Measurements from ENCODE around the gene RSRC1. TPM values are rescaled to one million over a fixed set of nuclear protein-coding genes. Genes with fewer than 3 reads are reported as not detected.

RSRC1 gene
- total and polyA plus RNA-seq, 2 of the 8 experiments (the other 6 are each of a cell fraction or from before 2014, with no cell fraction given), result 2.0 to 27.9 TPM

DNA sequence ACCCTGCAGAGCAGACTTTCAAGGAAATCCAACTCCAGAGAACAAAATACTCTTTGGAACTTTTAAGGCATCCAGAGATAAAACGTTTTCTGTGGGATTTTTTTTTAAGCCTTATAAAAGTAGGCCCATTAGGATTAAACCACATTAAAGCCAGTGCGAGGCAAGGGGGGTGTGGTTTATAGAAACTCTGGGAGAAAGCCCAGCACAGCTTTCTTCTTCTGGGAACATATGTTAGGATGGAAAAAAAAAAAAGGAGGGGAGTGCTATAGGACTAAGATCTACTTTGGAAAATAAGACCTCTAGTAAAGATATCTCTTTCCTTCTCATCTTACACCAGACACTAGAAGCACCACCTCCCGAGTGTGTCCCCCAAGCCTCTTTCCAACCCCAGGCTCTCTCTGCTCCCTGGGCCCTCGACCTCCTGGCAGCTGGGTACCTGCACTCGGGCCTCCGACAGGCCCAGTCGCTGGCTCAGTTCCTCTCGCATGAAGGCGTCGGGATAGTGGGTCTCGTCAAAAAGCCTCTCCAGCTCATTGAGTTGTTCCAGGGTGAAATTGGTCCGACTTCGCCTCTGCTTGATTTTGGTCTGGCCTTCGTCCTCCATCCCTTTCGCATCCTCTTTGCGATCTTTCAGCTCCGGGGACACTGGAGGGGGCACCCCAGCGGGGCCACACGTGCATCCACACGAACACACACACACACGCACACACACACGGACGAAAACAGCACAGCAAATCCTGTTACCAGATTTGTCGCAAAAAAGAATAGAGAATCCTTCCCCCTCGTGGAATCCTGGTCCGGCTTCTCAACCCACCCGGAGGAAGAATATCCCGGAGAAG is 7.4 kb upstream of the RSRC1 start (continued):
- TF ChIP-seq, protein P1, sequence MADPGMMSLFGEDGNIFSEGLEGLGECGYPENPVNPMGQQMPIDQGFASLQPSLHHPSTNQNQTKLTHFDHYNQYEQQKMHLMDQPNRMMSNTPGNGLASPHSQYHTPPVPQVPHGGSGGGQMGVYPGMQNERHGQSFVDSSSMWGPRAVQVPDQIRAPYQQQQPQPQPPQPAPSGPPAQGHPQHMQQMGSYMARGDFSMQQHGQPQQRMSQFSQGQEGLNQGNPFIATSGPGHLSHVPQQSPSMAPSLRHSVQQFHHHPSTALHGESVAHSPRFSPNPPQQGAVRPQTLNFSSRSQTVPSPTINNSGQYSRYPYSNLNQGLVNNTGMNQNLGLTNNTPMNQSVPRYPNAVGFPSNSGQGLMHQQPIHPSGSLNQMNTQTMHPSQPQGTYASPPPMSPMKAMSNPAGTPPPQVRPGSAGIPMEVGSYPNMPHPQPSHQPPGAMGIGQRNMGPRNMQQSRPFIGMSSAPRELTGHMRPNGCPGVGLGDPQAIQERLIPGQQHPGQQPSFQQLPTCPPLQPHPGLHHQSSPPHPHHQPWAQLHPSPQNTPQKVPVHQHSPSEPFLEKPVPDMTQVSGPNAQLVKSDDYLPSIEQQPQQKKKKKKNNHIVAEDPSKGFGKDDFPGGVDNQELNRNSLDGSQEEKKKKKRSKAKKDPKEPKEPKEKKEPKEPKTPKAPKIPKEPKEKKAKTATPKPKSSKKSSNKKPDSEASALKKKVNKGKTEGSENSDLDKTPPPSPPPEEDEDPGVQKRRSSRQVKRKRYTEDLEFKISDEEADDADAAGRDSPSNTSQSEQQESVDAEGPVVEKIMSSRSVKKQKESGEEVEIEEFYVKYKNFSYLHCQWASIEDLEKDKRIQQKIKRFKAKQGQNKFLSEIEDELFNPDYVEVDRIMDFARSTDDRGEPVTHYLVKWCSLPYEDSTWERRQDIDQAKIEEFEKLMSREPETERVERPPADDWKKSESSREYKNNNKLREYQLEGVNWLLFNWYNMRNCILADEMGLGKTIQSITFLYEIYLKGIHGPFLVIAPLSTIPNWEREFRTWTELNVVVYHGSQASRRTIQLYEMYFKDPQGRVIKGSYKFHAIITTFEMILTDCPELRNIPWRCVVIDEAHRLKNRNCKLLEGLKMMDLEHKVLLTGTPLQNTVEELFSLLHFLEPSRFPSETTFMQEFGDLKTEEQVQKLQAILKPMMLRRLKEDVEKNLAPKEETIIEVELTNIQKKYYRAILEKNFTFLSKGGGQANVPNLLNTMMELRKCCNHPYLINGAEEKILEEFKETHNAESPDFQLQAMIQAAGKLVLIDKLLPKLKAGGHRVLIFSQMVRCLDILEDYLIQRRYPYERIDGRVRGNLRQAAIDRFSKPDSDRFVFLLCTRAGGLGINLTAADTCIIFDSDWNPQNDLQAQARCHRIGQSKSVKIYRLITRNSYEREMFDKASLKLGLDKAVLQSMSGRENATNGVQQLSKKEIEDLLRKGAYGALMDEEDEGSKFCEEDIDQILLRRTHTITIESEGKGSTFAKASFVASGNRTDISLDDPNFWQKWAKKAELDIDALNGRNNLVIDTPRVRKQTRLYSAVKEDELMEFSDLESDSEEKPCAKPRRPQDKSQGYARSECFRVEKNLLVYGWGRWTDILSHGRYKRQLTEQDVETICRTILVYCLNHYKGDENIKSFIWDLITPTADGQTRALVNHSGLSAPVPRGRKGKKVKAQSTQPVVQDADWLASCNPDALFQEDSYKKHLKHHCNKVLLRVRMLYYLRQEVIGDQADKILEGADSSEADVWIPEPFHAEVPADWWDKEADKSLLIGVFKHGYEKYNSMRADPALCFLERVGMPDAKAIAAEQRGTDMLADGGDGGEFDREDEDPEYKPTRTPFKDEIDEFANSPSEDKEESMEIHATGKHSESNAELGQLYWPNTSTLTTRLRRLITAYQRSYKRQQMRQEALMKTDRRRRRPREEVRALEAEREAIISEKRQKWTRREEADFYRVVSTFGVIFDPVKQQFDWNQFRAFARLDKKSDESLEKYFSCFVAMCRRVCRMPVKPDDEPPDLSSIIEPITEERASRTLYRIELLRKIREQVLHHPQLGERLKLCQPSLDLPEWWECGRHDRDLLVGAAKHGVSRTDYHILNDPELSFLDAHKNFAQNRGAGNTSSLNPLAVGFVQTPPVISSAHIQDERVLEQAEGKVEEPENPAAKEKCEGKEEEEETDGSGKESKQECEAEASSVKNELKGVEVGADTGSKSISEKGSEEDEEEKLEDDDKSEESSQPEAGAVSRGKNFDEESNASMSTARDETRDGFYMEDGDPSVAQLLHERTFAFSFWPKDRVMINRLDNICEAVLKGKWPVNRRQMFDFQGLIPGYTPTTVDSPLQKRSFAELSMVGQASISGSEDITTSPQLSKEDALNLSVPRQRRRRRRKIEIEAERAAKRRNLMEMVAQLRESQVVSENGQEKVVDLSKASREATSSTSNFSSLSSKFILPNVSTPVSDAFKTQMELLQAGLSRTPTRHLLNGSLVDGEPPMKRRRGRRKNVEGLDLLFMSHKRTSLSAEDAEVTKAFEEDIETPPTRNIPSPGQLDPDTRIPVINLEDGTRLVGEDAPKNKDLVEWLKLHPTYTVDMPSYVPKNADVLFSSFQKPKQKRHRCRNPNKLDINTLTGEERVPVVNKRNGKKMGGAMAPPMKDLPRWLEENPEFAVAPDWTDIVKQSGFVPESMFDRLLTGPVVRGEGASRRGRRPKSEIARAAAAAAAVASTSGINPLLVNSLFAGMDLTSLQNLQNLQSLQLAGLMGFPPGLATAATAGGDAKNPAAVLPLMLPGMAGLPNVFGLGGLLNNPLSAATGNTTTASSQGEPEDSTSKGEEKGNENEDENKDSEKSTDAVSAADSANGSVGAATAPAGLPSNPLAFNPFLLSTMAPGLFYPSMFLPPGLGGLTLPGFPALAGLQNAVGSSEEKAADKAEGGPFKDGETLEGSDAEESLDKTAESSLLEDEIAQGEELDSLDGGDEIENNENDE (IDR thresholded peaks at IDR 0.05; ENCODE audit: insufficient replicate concordance, low read length), result no peak
- peak; percentile 92 for TF ChIP-seq SUZ12 (IDR thresholded peaks at IDR 0.05; ENCODE audit: low read length)
- peak; percentile 87 for TF ChIP-seq RNF2 (IDR thresholded peaks at IDR 0.05; ENCODE audit: borderline replicate concordance, low read depth, low read length, missing control alignments, poor library complexity, severe bottlenecking)
- TF ChIP-seq CTBP2 (IDR thresholded peaks at IDR 0.05; ENCODE audit: borderline replicate concordance, insufficient read depth, insufficient read length, low read length), result no peak
- no peak for TF ChIP-seq KDM1A (IDR thresholded peaks at IDR 0.05; ENCODE audit: borderline replicate concordance, low read length)
- TF ChIP-seq PHF8 (conservative IDR thresholded peaks at IDR 0.05; ENCODE audit: low read depth, low read length), result no peak
- no peak for TF ChIP-seq POLR2AphosphoS5 (IDR thresholded peaks at IDR 0.05; ENCODE audit: low read depth, low read length)
- TF ChIP-seq BCL11A (IDR thresholded peaks at IDR 0.05; ENCODE audit: low read depth in 2 of 2, low read length in 2 of 2), result no peak

Data from H1 (cell line).